NCI-H510A treated with DMSO at 0.1 percent for 48 hours (cell line): Measurements from ENCODE around the gene GPBP1.

ENCODE experiments used
- DNase-seq: peaks from one replicate; lab custom pipeline; 2025; lab: John Stamatoyannopoulos, UW

The GPBP1 gene

DNA sequence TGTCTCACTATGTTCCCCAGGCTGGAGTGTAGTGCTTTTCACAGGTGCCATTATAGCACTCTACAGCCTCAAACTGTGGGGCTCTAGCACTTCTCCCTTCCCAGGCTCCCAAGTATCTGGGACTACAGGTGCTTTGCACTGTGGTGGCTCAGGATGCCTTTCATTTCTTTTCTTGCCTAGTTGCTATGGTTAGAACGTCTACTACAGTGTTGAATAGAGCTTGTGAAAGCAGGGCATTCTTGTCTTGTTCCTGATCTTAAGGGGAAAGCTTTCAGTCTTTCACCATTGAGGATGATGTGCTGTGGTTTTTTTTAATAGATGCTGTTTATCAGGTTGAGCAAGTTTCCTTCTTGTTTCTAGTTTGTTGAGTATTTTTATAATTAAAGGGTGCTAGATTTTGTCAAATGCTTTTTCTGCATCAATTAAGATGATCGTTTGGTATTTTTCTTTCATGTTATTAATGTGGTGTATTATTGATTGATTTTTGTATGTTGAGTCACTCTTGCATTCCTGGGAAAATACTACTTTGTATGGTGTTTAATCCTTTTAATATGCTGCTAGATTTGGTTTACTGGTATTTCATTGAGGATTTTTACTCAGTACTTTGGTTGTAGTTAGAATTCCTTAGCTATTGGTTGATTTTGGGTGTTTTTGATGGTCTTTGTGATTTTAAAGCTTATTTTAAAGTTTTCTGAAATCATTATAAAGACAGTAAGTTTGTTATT lies 35.6 kb downstream of the GPBP1 start:
- DNase-seq, result no peak

GRCh38 chr5:57210633-57211032 lies 36.8 kb downstream of the GPBP1 start:
- DNase-seq, result no peak

- no peak for DNase-seq
Observed at GRCh38 chr5:57211039-57211438, 37.2 kb downstream of the GPBP1 start.

DNA sequence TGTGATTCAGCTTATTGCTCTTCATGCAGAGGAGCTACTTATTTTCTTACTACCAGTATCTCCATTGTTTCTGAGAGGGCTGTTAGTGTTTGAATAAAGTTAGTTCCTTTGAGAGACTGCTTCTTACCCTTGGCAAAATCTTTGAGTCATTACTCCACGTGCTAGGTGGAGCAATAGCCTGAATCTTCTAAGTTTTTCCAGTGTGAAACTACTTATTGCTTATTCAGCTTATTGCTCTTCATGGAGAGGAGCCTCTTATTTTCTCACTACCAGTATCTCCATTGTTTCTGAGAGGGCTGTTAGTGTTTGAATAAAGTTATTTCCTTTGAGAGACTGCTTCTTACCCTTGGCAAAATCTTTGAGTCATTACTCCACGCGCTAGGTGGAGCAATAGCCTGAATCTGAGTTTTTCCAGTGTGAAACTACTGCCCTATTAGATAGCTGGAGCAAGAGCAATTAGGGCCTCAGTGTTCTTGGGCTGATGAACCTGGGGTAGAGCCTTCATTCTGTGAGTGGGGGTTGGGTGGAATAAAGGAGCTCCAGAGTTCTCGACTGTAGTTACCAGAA lies 41.9 kb downstream of the GPBP1 start:
- DNase-seq, result no peak

DNA sequence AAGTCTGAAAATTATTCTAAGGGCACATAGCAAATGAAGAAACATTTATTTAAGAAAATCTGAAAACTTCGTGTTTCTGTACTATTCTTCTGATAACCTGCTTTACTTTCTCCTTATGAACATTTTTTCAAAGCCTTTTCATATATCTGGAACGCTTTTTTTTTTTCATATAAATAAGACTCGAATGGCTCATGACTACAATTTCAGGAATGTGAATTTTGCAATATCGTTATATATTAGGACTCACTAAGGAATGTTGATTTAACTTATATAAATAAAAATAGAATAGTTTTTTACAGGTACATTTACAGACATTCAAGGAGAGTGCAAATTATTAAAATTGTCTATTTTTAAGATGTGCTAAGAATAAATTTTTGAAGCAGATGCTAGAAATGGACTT lies 42.9 kb downstream of the GPBP1 start:
- no peak for DNase-seq

DNA sequence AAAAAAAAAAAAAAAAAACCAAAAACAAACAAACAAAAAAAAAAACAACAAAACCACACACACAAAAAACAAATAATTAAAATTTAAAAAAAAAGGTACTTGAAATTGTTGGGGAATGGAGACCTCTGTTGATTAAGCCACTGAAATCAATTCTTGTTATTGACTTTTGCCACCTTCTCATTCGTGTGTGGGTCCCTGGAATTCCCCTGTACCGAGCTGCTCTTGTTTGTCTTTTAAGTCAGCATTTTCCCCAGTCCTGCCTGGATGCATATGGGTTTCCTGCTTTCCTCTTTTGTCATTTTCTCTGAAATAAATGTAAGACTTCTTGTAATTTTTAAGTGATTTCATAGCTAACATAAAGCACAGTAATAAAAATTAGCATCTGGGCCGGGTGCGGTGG lies 45.5 kb downstream of the GPBP1 start:
- no peak for DNase-seq

- DNase-seq, result peak; percentile 37
Observed at GRCh38 chr5:57221049-57221568, 47.2 kb downstream of the GPBP1 start.

DNA sequence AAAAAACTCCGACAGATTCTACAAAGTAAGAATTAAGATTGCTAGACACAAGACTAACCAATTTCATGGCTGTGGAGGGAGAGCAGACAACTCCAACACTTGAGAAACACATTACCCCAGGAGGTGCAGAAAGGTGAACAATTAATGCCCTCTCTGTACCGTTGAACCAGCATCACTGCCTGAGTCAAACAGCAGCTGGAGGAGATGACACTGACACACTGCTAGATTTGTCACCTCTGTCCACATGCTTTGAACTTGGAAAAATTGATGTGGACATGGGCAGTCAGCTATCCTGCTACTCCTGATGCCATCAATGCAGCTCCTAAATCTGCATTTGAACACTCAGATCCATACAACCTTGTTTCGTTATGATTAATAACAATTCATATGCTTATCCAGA lies 51.7 kb downstream of the GPBP1 start:
- DNase-seq, result no peak

DNA sequence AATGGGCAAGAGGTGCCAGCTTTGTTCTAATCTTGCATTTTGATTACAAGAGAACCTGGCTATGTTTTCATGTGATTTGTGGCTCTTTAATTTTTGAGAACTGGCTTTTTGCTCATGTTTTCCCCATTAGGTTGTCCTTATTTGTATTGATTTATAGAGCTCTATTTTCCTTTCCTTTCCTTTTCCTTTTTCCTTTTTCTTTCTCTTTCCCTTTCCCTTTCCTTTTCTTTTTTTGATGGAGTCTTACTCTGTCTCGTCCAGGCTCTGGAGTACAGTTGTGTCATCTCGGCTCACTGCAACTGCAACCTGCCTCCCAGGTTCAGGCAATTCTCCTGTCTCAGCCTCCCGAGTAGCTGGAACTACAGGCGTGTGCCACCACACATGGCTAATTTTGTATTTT lies 55.5 kb downstream of the GPBP1 start:
- DNase-seq, result no peak

DNA sequence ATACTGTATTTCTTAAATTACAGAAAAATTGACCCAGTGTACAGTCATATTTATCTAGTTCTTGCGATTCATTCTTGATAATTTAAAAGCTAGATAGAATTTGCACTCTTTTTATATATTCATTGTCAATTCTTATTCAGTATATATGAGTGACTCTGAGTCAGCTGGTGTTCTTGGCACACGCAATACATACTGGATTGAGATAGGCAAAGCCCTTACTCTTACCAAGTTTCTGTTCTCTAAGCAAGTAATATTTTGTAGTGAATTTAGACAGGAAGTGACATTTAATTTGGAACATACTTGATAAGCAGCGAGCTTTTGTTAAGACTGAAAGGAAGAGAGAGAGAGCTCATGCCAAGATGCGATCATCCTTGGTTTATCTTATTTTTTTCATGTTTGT lies 57.7 kb downstream of the GPBP1 start:
- no peak for DNase-seq

DNA sequence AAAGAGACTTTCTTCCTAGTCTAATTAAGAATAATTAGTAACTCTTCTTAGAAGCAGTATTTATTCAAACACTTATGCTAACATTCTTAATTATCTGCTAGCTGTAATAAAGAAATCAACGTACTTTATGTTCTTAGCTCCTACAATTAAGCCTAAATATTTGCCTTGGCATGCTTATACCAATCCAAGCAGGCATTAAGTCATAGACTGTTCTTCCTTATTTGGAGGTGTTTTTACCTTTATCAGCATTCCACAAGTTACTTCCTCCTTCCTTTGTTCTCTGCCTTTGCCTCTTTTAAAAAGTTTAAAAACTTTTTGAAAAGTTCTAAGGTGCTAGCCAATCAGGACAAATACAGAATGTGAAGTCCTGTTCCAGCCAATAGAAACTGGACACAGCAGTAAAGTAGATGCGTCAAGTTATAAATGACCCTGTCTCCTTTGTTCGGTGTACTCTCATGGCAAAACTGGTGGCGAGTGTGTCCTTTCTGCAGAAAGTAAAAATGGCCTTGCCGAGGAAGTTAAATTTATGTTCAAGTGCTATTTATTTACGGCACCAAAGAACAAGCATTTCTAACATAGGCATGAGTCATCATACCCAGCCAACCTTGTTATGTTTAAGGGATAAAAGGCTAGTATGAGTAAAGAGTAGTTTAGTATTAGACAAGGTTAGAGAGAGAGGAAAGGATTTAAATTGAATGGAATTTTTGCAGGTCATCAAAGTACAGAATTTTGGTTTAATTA lies 58.6 kb downstream of the GPBP1 start:
- DNase-seq, result no peak

GRCh38 chr5:57243286-57244137 lies 69.7 kb downstream of the GPBP1 start:
- DNase-seq, result no peak

- no peak for DNase-seq
Observed at GRCh38 chr5:57244331-57244730, 70.5 kb downstream of the GPBP1 start.

- no peak for DNase-seq
Observed at GRCh38 chr5:57246426-57246825, 72.6 kb downstream of the GPBP1 start.

DNA sequence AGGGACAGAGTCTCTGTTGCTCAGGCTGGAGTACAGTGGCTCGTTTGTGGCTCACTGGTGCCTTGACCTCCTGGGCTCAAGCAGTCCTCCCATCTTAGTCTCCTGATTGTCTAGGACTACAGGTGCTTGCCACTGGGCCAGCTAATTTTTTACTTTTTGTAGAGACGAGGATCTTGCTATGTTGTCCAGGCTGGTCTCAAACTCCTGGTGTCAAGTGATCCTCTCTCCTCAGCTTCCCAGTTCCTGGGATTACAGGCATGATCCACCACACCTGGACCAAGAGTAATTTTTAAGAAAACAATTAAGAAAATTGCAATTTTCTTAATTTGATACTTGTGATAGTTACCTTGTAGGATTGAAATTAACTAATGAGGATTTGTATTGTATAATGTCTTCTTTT lies 73.9 kb downstream of the GPBP1 start:
- DNase-seq, result no peak

DNA sequence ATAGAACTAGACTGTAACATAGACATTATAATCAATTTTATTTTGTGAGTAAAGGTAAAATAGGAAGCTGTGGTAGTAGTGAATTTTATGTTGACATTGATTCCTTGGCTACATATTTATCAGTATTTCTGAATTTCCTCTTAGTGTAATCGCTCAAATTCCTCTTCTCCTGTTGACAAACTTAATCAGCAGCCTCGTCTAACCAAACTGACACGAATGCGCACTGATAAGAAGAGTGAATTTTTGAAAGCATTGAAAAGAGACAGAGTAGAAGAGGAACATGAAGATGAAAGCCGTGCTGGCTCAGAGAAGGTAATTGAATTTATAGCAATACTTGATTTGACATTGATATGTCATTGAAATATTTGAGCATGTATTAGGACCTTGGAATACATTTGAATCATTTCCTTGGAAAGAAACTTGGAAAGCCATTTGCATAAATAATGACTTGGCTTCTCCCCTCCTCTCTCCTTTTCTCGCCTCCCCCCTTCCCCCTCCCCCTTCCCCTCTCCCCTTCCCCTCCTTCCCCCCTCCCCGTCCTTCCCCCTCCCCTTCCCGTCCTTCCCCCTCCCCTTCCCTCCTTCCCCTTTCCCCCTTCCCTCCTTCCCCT lies 75.5 kb downstream of the GPBP1 start:
- DNase-seq, result no peak

- DNase-seq, result no peak
Observed at GRCh38 chr5:57258052-57258451, 84.2 kb downstream of the GPBP1 start.

- no peak for DNase-seq
Observed at GRCh38 chr5:57258943-57259342, 85.1 kb downstream of the GPBP1 start.

DNA sequence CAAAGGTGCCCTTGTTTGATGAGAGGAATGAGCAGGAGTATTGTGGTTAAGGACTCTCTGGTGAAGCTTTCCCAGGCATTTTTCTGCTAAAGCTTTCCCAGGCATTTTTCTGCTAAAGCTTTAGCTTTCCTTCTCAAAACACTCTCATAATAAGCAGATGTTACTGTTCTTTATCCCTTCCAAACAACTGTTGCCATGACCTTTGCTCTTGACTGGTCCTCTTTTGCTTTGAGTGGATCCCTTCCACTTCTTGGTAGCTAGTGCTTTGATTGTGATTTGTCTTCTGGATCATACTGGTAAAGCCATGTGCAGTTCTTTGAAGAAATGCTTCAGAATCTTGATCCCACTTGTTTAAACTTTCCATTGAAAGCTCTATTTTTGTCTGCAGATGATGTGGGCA lies 85.8 kb downstream of the GPBP1 start:
- DNase-seq, result no peak

GRCh38 chr5:57262541-57262940 lies 88.7 kb downstream of the GPBP1 start:
- DNase-seq, result no peak

DNA sequence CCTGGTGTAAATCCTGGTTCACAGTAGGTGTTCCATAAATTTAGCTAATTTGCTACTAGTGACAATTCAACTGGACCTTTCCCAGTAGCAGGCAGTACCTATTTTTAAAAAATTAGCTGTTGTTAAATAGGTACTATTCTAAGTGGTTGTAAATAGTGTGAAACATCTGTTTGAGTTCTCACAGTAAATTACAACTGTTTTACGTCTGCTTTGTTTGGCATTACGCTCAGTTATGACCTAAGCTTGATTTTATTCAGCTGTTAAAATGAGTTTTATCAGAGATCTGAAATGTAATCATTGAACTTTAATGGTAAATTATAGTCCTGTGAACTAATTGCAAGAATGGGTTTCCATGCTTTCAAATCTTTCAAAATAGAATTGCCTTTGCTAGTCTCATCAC lies 93.9 kb downstream of the GPBP1 start:
- no peak for DNase-seq

DNA sequence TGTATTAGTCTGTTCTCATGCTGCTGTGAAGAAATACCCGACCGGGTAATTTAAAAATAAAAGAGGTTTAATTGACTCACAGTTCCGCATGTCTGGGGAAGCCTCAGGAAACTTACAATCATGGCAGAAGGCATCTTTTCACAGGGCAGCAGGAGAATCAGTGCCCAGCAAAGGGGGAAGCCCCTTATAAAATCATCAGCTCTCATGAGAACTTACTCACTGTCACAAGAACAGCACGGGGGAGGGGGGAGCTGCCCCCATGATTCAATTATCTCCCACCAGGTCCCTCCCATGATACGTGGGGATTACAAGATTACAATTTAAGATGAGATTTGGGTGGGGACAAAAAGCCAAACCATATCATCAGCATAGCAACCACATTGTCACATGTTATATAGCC lies 102.5 kb downstream of the GPBP1 start:
- DNase-seq, result no peak
